ENCODE data around the gene TRABD2B.

DNA sequence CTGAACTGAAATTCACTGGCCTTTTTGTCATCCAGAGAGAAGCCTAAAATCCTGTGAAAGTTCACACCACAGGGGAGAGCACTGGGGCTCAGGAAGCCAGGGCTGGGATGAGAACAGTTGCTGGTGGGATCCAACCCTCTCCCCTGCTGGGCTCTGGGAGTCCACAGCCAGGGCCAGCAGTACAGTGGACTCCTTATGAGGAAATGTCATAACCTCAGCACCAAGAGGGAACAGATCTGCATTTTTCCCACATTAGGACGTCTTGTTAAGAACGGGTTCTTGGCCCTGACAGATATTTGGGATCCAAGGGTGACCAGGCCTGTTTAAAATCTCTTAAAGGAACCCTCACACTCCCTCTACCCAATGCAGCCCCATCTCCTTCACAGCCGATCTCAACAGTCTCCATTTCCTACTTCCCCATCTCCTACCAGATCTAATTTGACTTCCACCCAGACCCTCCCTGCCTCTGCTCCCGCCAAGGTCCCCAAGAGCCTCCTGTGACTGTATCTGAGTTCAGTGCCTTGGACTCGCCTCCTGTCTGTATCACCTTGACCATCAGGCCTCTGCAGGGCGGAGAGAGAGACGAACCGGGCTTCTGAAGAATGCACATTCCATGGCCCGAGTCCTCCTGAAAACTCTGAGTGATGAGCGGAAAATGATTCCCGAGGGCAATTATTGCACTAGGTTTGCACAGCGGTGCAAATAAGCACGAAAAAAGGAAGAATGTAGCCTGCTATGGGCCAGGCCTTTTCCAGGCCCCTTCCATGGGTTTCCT, 159.9 kb downstream of the TRABD2B start:
- TF ChIP-seq, protein P1, sequence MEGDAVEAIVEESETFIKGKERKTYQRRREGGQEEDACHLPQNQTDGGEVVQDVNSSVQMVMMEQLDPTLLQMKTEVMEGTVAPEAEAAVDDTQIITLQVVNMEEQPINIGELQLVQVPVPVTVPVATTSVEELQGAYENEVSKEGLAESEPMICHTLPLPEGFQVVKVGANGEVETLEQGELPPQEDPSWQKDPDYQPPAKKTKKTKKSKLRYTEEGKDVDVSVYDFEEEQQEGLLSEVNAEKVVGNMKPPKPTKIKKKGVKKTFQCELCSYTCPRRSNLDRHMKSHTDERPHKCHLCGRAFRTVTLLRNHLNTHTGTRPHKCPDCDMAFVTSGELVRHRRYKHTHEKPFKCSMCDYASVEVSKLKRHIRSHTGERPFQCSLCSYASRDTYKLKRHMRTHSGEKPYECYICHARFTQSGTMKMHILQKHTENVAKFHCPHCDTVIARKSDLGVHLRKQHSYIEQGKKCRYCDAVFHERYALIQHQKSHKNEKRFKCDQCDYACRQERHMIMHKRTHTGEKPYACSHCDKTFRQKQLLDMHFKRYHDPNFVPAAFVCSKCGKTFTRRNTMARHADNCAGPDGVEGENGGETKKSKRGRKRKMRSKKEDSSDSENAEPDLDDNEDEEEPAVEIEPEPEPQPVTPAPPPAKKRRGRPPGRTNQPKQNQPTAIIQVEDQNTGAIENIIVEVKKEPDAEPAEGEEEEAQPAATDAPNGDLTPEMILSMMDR (conservative IDR thresholded peaks at IDR 0.05; ENCODE audit: low read depth, low read length), result no peak
- no peak for TF ChIP-seq EZH2 (IDR thresholded peaks at IDR 0.05; ENCODE audit: borderline replicate concordance, low read depth, low read length, poor library complexity, severe bottlenecking)

All from A673 (cell line).